ENCODE measurements around the gene TMEFF2.

Gene TMEFF2

GRCh38 chr2:192064459-192064858 lies 130.3 kb downstream of the TMEFF2 start:
- ChIA-PET CTCF (interaction anchor here (0.6 to 0.7 kb wide), 2 partner anchors 98 to 252 kb away, joined by 3 read pairs; no protein-coding TSS in a partner anchor), POLR2A (no interaction called here)
- Histone ChIP-seq H3K36me3 (ENCODE audit: control insufficient read depth in 2 of 2, insufficient read depth in 1 of 2, low read length in 2 of 2) (no peaks in the 10 kb centered on the region), H3K27ac (ENCODE audit: extremely low read depth, low read depth, low read length) (no peak overlapping the region), H3K9me3 (ENCODE audit: control insufficient read depth, insufficient read depth, low read depth, low read length) (no peaks in the 10 kb centered on the region), H3K4me1 (ENCODE audit: control insufficient read depth, insufficient read depth, low read length) (no peaks in the 10 kb centered on the region), H3K4me3 (ENCODE audit: low read depth, low read length) (no peak overlapping the region)
- TF ChIP-seq BCL6B (tag by site-specific recombination; IDR thresholded peaks at IDR 0.05) (no peak), ZNF571 (tag by site-specific recombination; IDR thresholded peaks at IDR 0.05) (no peak), ZNF792 (tag by site-specific recombination; IDR thresholded peaks at IDR 0.05) (no peak), REPIN1 (tag by site-specific recombination; IDR thresholded peaks at IDR 0.05; ENCODE audit: low read depth) (no peak), ZBTB26 (tag by site-specific recombination; optimal IDR thresholded peaks at IDR 0.05) (no peak), KLF10 (tag by site-specific recombination; IDR thresholded peaks at IDR 0.05) (no peak), OSR2 (tag by site-specific recombination; IDR thresholded peaks at IDR 0.05) (no peak), ZBTB44 (tag by site-specific recombination; IDR thresholded peaks at IDR 0.05) (no peak), ZNF624 (tag by site-specific recombination; IDR thresholded peaks at IDR 0.05) (no peak), ZXDB (tag by site-specific recombination; IDR thresholded peaks at IDR 0.05) (no peak), ZNF488 (tag by site-specific recombination; IDR thresholded peaks at IDR 0.05) (no peak)

GRCh38 chr2:192060161-192060560 lies 134.6 kb downstream of the TMEFF2 start:
- Histone ChIP-seq H3K27ac (ENCODE audit: extremely low read depth, low read depth, low read length) (no peak overlapping the region), H3K4me3 (ENCODE audit: low read depth, low read length) (no peak overlapping the region), H3K4me1 (ENCODE audit: control insufficient read depth, insufficient read depth, low read length) (no peaks in the 10 kb centered on the region), H3K9me3 (ENCODE audit: control insufficient read depth, insufficient read depth, low read depth, low read length) (no peaks in the 10 kb centered on the region), H3K36me3 (ENCODE audit: control insufficient read depth in 2 of 2, insufficient read depth in 1 of 2, low read length in 2 of 2) (no peaks in the 10 kb centered on the region)
- POLR2A ChIA-PET: no interaction called here
- TF ChIP-seq ZNF555 (tag by site-specific recombination; conservative IDR thresholded peaks at IDR 0.05) (no peak), ZNF501 (tag by site-specific recombination; IDR thresholded peaks at IDR 0.05) (no peak), CTCF (tag by site-specific recombination; IDR thresholded peaks at IDR 0.05) (no peak), ZNF394 (tag by site-specific recombination; IDR thresholded peaks at IDR 0.05; ENCODE audit: borderline replicate concordance) (no peak), ZNF624 (tag by site-specific recombination; IDR thresholded peaks at IDR 0.05) (no peak), WT1 (tag by site-specific recombination; IDR thresholded peaks at IDR 0.05) (no peak), ZBTB26 (tag by site-specific recombination; optimal IDR thresholded peaks at IDR 0.05) (no peak), ZNF221 (tag by site-specific recombination; IDR thresholded peaks at IDR 0.05; ENCODE audit: borderline replicate concordance) (no peak)
- CTCF ChIA-PET: no interaction called here

All from HEK293 (cell line).